NCI-H510A (cell line): ENCODE results near the gene GPR150.

ENCODE experiments used
- DNase-seq: peaks from one replicate; lab custom pipeline; 2025; lab: John Stamatoyannopoulos, UW

The GPR150 gene

DNA sequence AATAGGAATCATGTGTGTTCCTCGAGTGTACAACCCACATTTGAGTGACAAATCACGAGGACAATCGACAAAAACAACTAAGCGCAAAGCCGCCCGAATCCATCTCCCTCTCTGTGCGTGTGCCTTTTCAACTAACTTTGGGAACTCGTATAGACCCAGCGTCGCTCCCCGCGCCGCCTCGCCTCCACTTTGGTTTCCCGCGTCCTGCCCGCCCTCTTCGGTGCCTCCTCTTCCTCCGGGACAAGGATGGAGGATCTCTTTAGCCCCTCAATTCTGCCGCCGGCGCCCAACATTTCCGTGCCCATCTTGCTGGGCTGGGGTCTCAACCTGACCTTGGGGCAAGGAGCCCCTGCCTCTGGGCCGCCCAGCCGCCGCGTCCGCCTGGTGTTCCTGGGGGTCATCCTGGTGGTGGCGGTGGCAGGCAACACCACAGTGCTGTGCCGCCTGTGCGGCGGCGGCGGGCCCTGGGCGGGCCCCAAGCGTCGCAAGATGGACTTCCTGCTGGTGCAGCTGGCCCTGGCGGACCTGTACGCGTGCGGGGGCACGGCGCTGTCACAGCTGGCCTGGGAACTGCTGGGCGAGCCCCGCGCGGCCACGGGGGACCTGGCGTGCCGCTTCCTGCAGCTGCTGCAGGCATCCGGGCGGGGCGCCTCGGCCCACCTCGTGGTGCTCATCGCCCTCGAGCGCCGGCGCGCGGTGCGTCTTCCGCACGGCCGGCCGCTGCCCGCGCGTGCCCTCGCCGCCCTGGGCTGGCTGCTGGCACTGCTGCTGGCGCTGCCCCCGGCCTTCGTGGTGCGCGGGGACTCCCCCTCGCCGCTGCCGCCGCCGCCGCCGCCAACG, at the start of gene GPR150:
GPR150 (plus strand) TSS at position 58 of the 840 bp plus-strand sequence; CDS start at position 247, 189 bp downstream.
- peak; percentile 15 for DNase-seq

- DNase-seq: no peak
Measured at GRCh38 chr5:95572016-95572415, 47.9 kb upstream of the GPR150 start.

DNA sequence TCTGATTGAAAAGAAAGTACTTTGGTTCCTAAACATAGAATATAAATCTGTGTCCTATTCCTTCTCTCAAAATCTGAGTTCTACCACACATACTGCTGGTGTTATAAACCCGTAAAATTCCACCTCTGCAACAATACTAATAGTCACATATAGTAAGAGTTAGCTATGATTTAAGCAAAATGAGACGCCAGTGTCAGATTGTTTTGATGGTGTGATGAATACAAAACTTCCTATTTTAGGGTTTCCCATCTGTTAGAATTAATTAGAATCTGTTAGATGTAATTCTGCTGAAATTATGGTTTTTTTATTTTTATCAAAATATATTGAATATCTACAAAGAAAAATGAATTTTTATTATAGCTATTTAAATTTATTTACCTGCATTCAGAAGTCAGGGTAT, 38.3 kb upstream of the GPR150 start:
- DNase-seq: no peak

GRCh38 chr5:95583992-95584391, 35.9 kb upstream of the GPR150 start:
- DNase-seq: no peak

DNA sequence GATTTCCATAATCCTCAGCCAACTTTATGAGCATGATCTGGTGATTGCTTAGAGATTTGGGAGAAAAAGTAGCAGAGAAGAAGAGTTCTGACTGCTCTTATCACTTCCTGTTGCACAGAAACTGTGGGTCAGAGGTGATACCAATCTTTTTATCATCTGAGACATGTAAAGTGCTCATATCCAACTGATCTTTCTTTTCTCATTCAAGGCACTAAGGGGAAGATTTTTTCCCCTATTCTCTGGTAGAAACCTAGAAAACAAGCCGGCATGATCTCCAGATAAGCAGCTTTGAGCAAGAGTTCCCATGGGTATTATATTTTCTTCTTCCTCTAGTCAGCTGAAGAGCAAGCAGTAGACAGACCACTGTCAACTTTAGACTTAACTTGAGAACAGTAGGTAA, 29.0 kb upstream of the GPR150 start:
- DNase-seq: no peak

DNA sequence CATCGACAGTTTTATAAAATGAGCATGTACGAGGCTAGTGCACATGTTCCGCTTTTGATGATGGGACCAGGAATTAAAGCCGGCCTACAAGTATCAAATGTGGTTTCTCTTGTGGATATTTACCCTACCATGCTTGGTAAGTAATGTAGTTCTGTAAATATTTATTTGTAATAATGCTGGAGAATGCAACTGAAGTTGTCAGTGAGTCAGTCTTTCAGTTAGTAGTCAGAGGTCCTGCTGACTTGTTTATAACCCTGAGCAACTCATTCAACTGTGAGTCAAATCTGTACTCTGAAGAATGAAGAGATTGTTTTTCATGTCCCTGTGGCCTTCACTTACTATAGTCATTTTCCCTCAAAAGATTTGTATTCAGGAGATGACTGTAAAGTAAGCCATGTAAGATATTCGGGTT, 28.4 kb upstream of the GPR150 start:
- DNase-seq: no peak

DNA sequence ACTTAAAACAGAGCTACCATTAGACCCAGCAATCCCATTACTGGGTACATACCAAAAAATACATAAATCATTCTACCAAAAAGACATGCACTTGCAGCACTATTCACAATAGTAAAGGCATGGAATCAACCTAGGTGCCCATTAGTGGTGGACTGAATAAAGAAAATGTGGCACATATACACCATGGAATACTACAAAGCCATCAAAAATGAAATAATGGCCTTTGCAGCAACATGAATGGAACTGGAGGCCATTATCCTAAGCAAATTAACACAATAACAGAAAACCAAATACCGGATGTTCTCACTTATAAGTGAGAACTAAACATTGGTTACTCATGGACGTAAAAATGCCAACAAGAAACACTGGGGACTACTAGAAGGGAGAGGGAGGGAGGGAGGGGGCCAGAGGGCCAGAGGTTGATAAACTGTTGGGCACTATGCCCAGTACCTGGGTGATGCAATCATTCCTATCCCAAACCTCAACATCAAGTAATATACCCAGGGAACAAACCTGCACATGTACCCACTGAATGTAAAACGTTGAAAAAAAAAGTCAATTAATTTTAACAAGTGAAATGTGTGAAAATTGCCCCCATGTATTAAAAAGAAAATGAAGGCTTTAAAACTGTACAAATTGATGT, 24.5 kb upstream of the GPR150 start:
- no peak for DNase-seq

- DNase-seq: no peak
Measured at GRCh38 chr5:95599252-95599651, 20.6 kb upstream of the GPR150 start.

GRCh38 chr5:95600557-95600956, 19.3 kb upstream of the GPR150 start:
- DNase-seq: no peak

DNA sequence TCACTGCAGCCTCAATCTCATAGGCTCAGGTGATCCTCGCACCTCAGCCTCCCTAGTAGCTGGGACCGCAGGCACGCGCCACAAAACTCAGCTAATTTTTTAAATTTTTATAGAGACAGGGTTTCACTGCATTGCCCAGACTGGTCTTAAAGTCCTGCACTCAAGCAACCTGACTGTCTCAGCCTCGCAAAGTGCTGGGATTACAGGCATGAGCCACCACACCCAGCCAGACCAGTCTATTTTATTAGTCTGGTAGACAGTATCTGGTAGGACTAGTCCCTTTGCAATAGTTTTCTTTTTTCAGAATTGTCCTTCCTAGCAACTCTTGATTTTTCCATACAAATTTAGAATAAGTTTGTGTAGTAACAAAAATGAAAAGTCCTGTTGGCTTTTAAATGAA, 14.1 kb upstream of the GPR150 start:
- DNase-seq: no peak

DNA sequence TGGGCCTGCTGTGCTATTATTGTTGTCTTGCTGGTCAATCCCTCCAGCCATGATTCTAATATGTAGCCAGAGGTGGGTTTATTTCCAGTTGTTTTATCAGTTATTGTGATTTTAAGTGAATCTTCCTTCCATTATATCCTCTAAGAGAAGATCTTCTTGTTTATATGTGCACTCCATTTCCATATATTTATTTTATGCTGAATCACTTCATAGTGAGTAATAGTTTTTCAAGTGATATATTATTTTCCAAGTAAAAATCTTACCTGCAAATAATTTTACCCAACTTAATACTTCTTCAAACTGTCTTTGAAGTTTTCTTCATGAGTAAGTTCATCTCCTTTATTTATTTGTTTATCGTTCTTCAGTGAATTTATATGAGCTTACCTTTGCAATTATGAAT, 13.5 kb upstream of the GPR150 start:
- DNase-seq: no peak

DNA sequence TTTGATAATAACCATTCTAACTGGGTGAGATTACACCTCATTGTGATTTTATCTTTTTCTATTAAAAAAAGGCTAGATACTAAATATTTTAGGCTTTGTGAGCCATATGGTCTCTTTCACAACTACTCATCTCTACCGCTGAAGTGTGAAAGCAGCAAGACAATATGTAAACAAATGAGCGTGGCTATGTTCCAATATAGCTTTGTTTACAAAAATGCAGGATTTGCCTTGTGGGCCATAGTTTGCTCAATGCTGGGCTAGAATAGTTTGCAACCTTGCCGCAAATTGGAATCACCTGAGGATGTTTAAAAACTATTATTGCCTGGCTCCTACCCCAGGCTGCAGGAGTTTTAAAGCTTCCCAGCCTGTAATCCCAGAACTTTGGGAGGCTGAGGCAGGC, 10.2 kb upstream of the GPR150 start:
- DNase-seq: no peak

- DNase-seq: no peak
Measured at GRCh38 chr5:95610546-95610945, 9.3 kb upstream of the GPR150 start.

- no peak for DNase-seq
Measured at GRCh38 chr5:95611396-95611795, 8.5 kb upstream of the GPR150 start.

- no peak for DNase-seq
Measured at GRCh38 chr5:95613514-95613913, 6.4 kb upstream of the GPR150 start.

GRCh38 chr5:95615164-95615467, 4.8 kb upstream of the GPR150 start:
- no peak for DNase-seq

- no peak for DNase-seq
Measured at GRCh38 chr5:95617057-95617456, 2.8 kb upstream of the GPR150 start.

- DNase-seq: no peak
Measured at GRCh38 chr5:95619096-95619495, 791 bp upstream of the GPR150 start.

- DNase-seq: no peak
Measured at GRCh38 chr5:95619514-95620029, 315 bp upstream of the GPR150 start.

DNA sequence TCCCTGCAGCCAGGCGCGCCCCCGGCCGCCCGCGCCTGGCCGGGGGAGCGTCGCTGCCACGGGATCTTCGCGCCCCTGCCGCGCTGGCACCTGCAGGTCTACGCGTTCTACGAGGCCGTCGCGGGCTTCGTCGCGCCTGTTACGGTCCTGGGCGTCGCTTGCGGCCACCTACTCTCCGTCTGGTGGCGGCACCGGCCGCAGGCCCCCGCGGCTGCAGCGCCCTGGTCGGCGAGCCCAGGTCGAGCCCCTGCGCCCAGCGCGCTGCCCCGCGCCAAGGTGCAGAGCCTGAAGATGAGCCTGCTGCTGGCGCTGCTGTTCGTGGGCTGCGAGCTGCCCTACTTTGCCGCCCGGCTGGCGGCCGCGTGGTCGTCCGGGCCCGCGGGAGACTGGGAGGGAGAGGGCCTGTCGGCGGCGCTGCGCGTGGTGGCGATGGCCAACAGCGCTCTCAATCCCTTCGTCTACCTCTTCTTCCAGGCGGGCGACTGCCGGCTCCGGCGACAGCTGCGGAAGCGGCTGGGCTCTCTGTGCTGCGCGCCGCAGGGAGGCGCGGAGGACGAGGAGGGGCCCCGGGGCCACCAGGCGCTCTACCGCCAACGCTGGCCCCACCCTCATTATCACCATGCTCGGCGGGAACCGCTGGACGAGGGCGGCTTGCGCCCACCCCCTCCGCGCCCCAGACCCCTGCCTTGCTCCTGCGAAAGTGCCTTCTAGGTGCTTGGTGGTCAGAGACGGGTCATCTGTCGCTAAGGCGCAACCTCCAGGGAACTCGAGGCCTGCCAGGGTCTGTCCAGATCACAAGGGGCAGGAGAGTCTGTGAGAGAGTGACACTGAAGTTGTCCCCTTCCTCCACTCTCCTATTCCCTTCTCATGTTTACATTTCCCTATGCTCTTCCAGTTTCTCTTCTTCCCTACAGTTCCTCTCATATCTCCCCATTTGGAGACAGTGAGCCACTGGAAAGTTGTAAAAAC, 1.3 kb downstream of the GPR150 start:
- DNase-seq: peak; percentile 39

DNA sequence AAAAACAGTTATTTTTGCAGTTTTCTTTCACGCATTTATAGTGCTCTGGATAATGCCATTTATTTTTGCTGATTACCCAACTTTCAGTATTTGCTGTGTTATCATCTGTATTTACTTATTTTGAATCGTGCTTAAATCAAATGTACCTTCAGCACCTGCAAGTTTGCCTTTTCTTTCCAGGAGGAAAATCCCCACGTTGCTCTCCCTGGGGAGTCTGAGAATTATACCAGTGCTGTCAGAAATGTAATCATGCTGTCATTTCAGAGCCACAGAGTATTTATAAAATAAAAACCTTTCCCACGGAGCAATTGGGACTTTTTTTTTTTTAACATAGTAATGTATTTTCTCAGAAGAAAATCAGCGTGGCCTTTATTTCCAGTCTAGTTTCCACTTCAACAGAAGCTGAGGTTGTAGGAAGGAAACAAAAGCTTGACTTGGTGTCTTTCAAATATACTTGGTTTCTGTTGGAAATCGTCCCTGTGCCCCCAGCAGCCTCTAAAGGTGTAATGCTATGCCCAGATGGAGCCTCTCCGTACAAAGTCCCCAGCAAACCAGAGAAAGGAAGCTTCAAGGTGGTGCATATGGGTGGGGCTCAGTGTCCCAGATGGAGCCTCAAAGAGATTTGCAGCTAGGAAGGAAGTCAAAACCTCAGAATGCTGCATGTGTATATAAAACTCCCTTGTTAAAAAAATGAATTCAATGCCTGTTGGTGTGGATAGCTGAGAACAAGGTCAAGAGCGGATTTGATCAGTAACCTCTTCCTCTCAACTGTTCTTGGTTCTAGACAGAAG, 2.1 kb downstream of the GPR150 start:
- DNase-seq: no peak

DNA sequence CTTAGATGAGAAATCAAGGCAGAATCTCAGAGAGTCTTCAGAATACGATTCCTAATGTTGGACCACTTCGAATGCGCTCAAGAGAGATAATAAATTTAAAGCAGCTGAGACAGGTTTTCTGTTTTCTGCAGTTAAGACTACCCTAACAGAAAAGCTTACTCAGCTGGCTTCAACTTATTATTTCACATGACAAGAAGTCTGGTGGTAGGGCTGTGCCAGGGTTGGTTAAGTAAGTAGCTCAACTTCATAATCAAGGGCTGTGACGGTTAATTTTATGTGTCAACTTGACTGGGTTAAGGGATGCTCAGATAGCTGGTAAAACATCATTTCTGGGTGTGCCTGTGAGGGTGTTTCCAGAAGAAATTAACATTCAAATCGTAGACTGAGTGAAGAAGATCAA, 3.8 kb downstream of the GPR150 start:
- DNase-seq: no peak
